SHP77 (cell line): ENCODE data around the gene ROBO3.
A peak's percentile ranks its signal among the peaks of the same experiment; 100 is the strongest.

Source experiments
- DNase-seq, 2 experiments: peaks; one replicate each; lab custom pipeline; 2025; lab: John Stamatoyannopoulos, UW

ROBO3 gene, protein sequence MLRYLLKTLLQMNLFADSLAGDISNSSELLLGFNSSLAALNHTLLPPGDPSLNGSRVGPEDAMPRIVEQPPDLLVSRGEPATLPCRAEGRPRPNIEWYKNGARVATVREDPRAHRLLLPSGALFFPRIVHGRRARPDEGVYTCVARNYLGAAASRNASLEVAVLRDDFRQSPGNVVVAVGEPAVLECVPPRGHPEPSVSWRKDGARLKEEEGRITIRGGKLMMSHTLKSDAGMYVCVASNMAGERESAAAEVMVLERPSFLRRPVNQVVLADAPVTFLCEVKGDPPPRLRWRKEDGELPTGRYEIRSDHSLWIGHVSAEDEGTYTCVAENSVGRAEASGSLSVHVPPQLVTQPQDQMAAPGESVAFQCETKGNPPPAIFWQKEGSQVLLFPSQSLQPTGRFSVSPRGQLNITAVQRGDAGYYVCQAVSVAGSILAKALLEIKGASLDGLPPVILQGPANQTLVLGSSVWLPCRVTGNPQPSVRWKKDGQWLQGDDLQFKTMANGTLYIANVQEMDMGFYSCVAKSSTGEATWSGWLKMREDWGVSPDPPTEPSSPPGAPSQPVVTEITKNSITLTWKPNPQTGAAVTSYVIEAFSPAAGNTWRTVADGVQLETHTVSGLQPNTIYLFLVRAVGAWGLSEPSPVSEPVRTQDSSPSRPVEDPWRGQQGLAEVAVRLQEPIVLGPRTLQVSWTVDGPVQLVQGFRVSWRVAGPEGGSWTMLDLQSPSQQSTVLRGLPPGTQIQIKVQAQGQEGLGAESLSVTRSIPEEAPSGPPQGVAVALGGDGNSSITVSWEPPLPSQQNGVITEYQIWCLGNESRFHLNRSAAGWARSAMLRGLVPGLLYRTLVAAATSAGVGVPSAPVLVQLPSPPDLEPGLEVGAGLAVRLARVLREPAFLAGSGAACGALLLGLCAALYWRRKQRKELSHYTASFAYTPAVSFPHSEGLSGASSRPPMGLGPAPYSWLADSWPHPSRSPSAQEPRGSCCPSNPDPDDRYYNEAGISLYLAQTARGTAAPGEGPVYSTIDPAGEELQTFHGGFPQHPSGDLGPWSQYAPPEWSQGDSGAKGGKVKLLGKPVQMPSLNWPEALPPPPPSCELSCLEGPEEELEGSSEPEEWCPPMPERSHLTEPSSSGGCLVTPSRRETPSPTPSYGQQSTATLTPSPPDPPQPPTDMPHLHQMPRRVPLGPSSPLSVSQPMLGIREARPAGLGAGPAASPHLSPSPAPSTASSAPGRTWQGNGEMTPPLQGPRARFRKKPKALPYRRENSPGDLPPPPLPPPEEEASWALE (N-terminal part only)

GRCh38 chr11:124865181-124865901, at the start of gene ROBO3:
Gene ROBO3 (plus strand): TSS chr11:124865432. CDS start chr11:124865578, 146 bp downstream.
- no peak for DNase-seq

GRCh38 chr11:124817036-124817435, 48.2 kb upstream of the ROBO3 start:
- DNase-seq: no peak

GRCh38 chr11:124821995-124822730, 43.1 kb upstream of the ROBO3 start:
- no peak for DNase-seq

DNA sequence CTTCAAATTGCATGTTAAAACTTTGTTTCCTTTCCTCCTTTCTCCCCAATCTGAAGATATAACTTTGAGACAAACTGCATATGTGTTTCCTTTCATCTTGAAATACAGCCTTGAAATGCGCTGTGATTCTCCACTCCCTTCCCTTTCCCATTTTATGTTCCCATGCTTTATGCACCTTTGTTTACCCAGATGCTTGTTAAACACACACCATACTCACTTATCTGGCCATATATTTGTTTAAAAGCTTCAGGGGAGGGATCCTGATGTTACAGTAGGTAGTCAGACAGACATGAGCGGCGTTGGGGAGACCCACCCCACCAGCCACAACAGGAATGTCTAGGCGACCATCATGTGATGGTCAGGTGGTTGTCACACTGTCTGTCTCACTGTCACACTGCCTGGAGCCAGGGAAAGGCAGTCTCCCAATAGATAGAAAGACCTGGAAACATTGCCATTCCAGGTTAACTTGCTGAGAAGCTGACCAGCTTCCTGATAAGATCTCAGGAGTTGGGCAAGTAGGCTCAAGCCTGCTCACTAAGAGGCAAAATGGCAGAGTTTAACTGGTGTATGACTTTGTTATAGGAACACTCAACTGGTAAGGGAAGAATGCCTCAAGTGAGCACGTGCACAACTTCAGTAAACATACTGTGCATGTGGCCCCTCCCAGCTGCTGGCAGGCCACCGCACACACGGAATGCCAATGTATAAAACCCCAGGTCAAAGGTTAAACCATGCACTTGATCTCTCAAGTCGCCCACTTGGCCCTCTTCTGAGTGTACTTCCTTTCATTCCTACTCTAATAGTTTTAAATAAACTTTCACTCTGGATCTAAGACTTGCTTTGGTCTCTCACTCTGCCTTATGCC, 41.5 kb upstream of the ROBO3 start:
- DNase-seq: no peak

DNA sequence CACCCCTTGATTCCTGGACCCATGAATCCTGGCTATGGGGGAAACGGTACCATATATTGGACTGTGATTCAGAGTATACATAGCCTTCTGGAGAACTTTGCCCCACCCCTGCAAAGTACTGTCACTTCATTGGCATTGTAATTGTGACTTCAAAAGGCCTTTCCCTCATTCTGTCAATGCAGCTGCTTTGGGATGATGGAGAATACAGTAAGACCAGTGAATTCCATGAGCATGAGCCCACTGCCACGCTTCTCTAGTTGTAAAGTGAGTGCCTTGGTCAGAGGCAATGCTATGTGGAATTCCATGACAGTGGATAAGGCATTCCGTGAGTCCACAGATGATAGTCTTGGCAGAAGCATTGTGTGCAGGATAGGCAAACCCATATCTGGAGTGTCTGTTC, 39.4 kb upstream of the ROBO3 start:
- DNase-seq: no peak

GRCh38 chr11:124829986-124830385, 35.2 kb upstream of the ROBO3 start:
- DNase-seq: no peak

- no peak for DNase-seq
Observed at GRCh38 chr11:124830749-124831148, 34.5 kb upstream of the ROBO3 start.

DNA sequence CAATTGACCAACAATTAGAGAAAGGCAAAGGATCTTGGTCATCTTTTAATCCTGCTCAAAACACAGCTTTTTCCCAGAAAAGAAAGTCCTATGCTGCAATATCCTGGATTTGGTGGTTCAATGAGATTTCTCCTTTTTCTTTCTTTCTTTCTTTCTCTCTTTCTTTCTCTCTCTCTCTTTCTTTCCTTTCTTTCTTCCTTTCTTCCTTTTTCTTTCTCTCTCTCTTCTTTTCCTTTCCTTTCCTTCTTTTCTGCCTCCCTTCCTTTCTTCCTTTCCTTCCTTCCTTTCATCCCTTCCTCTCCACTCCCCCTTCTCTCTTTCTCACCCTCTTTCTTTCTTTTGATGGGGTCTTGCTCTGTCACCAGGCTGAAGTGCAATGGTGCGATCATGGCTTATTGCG, 33.3 kb upstream of the ROBO3 start:
- DNase-seq: no peak

- no peak for DNase-seq
Observed at GRCh38 chr11:124832571-124832970, 32.7 kb upstream of the ROBO3 start.

- DNase-seq: no peak
Observed at GRCh38 chr11:124834526-124835180, 30.6 kb upstream of the ROBO3 start.

- no peak for DNase-seq
Observed at GRCh38 chr11:124835918-124836317, 29.3 kb upstream of the ROBO3 start.

DNA sequence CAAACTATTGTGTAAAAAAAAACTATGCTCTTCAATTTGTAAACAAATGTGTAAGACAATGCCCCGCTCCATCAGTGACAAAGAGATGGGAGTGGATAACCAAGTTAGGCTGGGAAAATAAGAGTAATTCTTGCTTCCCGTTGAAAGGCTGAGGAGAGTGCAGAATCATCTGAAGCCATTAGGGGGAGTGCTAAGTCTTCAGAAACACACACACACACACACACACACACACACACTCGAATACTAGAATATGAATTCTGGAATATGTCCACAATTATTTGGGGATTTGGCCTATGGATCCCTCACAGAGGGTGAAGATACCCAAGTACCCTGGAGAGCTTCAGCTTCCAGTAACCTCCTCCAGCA, 27.8 kb upstream of the ROBO3 start:
- DNase-seq: peak; percentile 54 to 58

GRCh38 chr11:124838805-124839127, 26.5 kb upstream of the ROBO3 start:
- DNase-seq: no peak

GRCh38 chr11:124839128-124839971, 25.9 kb upstream of the ROBO3 start:
- no peak for DNase-seq

DNA sequence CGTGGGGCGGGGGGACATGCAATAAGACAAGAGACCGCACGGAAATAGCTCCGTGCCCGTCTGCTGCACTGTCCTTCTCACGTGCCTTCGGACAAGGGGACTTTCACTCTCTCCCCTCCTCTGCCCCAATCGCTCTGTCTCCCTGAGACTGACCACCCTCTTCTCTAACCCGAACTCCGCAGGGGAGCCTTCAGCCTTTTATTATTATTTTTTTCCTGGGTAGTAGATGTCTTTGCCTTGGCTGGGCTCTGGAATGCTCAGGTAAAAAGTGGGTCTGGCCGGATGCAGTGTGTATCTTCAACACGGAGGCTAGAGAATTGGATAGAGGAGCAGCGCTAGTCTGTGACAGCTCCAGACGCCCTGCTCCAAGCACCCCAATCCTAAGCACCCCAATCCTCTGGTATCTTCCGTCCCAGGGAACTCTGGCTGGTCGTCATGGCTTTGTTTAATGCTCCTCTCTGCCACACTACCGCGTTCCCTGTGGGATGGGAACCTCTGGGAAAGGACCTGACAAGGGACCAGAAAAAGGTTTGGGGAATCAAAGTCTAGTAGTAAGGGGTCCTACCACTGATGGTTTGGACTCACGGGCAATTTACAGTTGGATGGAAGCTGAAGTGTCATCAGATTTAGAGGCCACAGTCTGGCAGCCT, 25.1 kb upstream of the ROBO3 start:
- no peak for DNase-seq

DNA sequence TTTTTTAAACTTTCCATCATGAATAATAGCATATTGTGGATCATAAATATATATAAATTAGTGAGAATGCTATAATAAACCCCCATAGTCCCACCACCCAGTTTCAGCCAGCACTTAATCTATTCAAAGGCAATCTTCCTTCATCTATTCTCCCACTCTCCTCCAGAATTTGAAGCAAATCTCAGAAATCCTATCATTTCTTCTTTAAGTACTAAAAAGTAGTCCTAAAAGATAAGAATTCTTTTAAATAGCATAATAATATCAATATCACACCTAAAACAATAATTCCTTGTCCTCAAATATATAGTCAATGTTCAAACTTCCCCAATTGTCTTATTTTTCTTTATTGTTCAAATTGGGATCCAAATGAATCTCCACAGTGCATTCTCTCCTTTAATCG, 24.6 kb upstream of the ROBO3 start:
- DNase-seq: no peak

DNA sequence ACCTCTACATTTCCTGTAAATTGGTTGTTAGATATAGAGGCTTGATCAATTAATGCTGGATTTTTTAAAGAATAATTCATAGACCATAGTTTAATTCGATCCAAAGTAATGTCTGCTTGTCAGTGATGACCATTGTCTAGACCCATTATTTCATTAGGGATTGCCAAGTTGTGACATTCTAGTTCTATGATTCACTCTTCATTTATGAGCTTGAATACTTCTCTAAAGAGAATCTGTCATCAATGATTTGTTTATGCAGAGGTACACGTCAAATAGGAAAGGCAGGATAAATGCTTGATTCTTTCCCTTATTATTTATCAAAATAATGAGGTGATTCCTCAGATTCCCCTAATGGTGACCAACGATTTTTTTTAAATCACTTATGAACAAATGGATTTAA, 24.0 kb upstream of the ROBO3 start:
- DNase-seq: no peak

GRCh38 chr11:124841840-124842239, 23.4 kb upstream of the ROBO3 start:
- no peak for DNase-seq
